IMR-90 (cell line): Measurements from ENCODE around the gene ZBED1. TPM values are rescaled to one million over a fixed set of nuclear protein-coding genes. Genes with fewer than 3 reads are reported as not detected.

Experiments used
- ATAC-seq: fragments of 200-7000 bp; cut with Tn5 transposase; 2 replicates; pipeline ENCODE4 v1.9.1; 2020; ENCODE audit warnings: low read depth, mild to moderate bottlenecking, moderate library complexity
- BruUV-seq: library from RNA; stranded (reverse); fragments of 400-500 nt; replicated peaks from 2 replicates; lab custom pipeline; 2021; lab: Mats Ljungman, UMichigan
- CTCF ChIA-PET: fragments of 300-600 bp; formaldehyde crosslinking; extraction: SDS; loops from one replicate; lab custom pipeline; 2021; ENCODE audit warnings: antibody characterized with exemption; lab: Yijun Ruan, JAX
- POLR2A ChIA-PET: fragments of 300-600 bp; sonication (Branson Sonifier 250); formaldehyde crosslinking; loops from one replicate; lab custom pipeline; 2022; ENCODE audit warnings: antibody characterized with exemption; ENCODE audit not compliant: unreplicated experiment; lab: Charles Lee
- DNase-seq: peaks from one replicate; pipeline ENCODE4 v3.0.0; 2013
- H2AFZ ChIP-seq: replicated peaks from 2 replicates; pipeline ENCODE3; 2013; ENCODE audit warnings: low read length, mild to moderate bottlenecking; ENCODE audit not compliant: poor library complexity
- H2AK5ac ChIP-seq: 2 replicates; pipeline ENCODE4 v1.6.1; 2013; ENCODE audit warnings: low read depth, low read length, inconsistent platforms
- H2AK9ac ChIP-seq: replicated peaks from 2 replicates; pipeline ENCODE3; 2013; ENCODE audit warnings: mild to moderate bottlenecking, low read depth, low read length, moderate library complexity; ENCODE audit not compliant: poor library complexity
- H2BK120ac ChIP-seq: 2 replicates; pipeline ENCODE4 v1.6.1; 2013; ENCODE audit warnings: low read depth, low read length, inconsistent platforms
- H2BK15ac ChIP-seq: 3 replicates; pipeline ENCODE4 v1.6.1; 2013; ENCODE audit warnings: low read depth, low read length, inconsistent platforms
- H2BK20ac ChIP-seq: 2 replicates; pipeline ENCODE4 v1.6.1; 2013; ENCODE audit warnings: low read depth, mild to moderate bottlenecking, inconsistent platforms, low read length, moderate library complexity
- H2BK5ac ChIP-seq: 2 replicates; pipeline ENCODE4 v1.6.1; 2013; ENCODE audit warnings: mild to moderate bottlenecking, low read depth, low read length, inconsistent platforms; ENCODE audit not compliant: poor library complexity, severe bottlenecking
- H3K14ac ChIP-seq: replicated peaks from 2 replicates; pipeline ENCODE4 v1.6.1; 2013; ENCODE audit warnings: low read depth, low read length, inconsistent platforms
- H3K18ac ChIP-seq: 2 replicates; pipeline ENCODE4 v1.6.1; 2013; ENCODE audit warnings: low read depth, low read length, control low read depth
- H3K23ac ChIP-seq: 2 replicates; pipeline ENCODE4 v1.6.1; 2013; ENCODE audit warnings: low read depth, low read length, inconsistent platforms
- H3K27ac ChIP-seq: 2 replicates; pipeline ENCODE4 v1.5.1; 2013; ENCODE audit warnings: mild to moderate bottlenecking, control low read depth, low read length; ENCODE audit not compliant: insufficient read depth
- H3K27me3 ChIP-seq: 2 replicates; pipeline ENCODE4 v1.6.1; 2013; ENCODE audit warnings: low read length; ENCODE audit not compliant: control insufficient read depth, insufficient read depth
- H3K36me3 ChIP-seq: 2 replicates; pipeline ENCODE4 v1.6.1; 2013; ENCODE audit warnings: low read length, mixed read lengths; ENCODE audit not compliant: control insufficient read depth, insufficient read depth
- H3K4ac ChIP-seq: 2 replicates; pipeline ENCODE4 v1.6.1; 2013; ENCODE audit warnings: low read depth, low read length, inconsistent platforms
- H3K4me1 ChIP-seq: 2 replicates; pipeline ENCODE4 v1.6.1; 2013; ENCODE audit warnings: low read length, mixed read lengths; ENCODE audit not compliant: control insufficient read depth, insufficient read depth
- H3K4me2 ChIP-seq: 2 replicates; pipeline ENCODE4 v1.6.1; 2013; ENCODE audit warnings: low read depth, mild to moderate bottlenecking, control low read depth, low read length, moderate library complexity
- H3K4me3 ChIP-seq: 2 replicates; pipeline ENCODE4 v1.5.1; 2013; ENCODE audit warnings: low read depth, mild to moderate bottlenecking, control low read depth, low read length, moderate library complexity; ENCODE audit not compliant: insufficient read depth
- H3K56ac ChIP-seq: 2 replicates; pipeline ENCODE4 v1.6.1; 2013; ENCODE audit warnings: low read length, inconsistent platforms; ENCODE audit not compliant: insufficient read depth; ENCODE audit errors: extremely low read depth
- H3K79me1 ChIP-seq, 2 experiments: 2 replicates each; pipeline ENCODE4 v1.6.1; 2013; ENCODE audit warnings: low read length in 2 of 2, inconsistent platforms in 1 of 2, low read depth in 1 of 2
- H3K9ac ChIP-seq: 2 replicates; pipeline ENCODE4 v1.6.1; 2013; ENCODE audit warnings: low read depth, low read length, control low read depth
- H3K9me1 ChIP-seq: 2 replicates; pipeline ENCODE4 v1.6.1; 2013; ENCODE audit warnings: low read length, inconsistent platforms; ENCODE audit not compliant: insufficient read depth
- H3K9me3 ChIP-seq: 2 replicates; pipeline ENCODE4 v1.6.1; 2013; ENCODE audit warnings: low read length; ENCODE audit not compliant: control insufficient read depth, insufficient read depth
- H4K20me1 ChIP-seq: 2 replicates; pipeline ENCODE4 v1.6.1; 2013; ENCODE audit warnings: low read length, inconsistent platforms; ENCODE audit not compliant: insufficient read depth
- H4K5ac ChIP-seq: 2 replicates; pipeline ENCODE4 v1.6.1; 2013; ENCODE audit warnings: mild to moderate bottlenecking, low read depth, low read length, control low read depth
- H4K8ac ChIP-seq, 2 experiments: 2 replicates each; pipeline ENCODE4 v1.6.1; 2013; ENCODE audit warnings: low read depth in 2 of 2, low read length in 2 of 2, control low read depth in 1 of 2, inconsistent platforms in 1 of 2
- H4K91ac ChIP-seq: 2 replicates; pipeline ENCODE4 v1.6.1; 2013; ENCODE audit warnings: low read depth, low read length, inconsistent platforms; ENCODE audit not compliant: insufficient read depth
- CEBPB ChIP-seq: IDR thresholded peaks from 2 replicates; pipeline ENCODE4 v1.6.1; 2012; ENCODE audit warnings: low read depth, low read length, improper control_type of control experiment
- POLR2A ChIP-seq: IDR thresholded peaks from 2 replicates; pipeline ENCODE4 v1.6.1; 2012; ENCODE audit warnings: mild to moderate bottlenecking, low read depth, low read length
- WGBS, 2 experiments: methylation state at CpG; one replicate each; pipeline versions ENCODE4 v1.1.5 to v1.1.7; 2013; ENCODE audit warnings: missing lambda C conversion rate in 2 of 2; ENCODE audit not compliant: insufficient read length in 1 of 2; ENCODE audit errors: extremely low coverage in 2 of 2; 5-methylcytosine and 5-hydroxymethylcytosine counted together
- dilution Hi-C: fragments of 300-500 bp; cut with HindIII; formaldehyde crosslinking; loops from one replicate; pipeline ENCODE4 v1.14.3; 2018; ENCODE audit warnings: low sequenced_read_pairs; ENCODE audit not compliant: unreplicated experiment
- in situ Hi-C: fragments of 300-500 bp; cut with MboI; formaldehyde crosslinking; loops from 3 replicates; pipeline ENCODE4 v1.14.3; 2019; ENCODE audit warnings: low sequenced_read_pairs, inconsistent platforms, mixed read lengths
- intact Hi-C: fragments of 100-400 bp; cut with micrococcal nuclease; formaldehyde crosslinking; loops from 2 replicates; pipeline ENCODE4 v1.10.0; 2022
- polyA plus RNA-seq, 3 experiments: library from polyadenylated mRNA; depleted of rRNA; stranded (reverse); fragments of >200 nt; gene quantifications; 2 replicates each; pipeline ENCODE4 v1.2.3, GENCODE V29; 2012; ENCODE audit warnings: low replicate concordance in 1 of 3
- total RNA-seq: library from RNA; depleted of rRNA; stranded (reverse); fragments of >200 nt; gene quantifications from 2 replicates; pipeline ENCODE4 v1.2.3, GENCODE V29; 2012
- TF ChIP-seq, protein P1 (sequence below): fragments of 150-350 bp; IDR thresholded peaks from 2 replicates; pipeline ENCODE4 v1.6.1; 2016; ENCODE audit warnings: low read depth, mild to moderate bottlenecking, low read length, moderate library complexity, borderline replicate concordance

The ZBED1 gene
- total and polyA plus RNA-seq, 2 of the 4 experiments (the other 2 are of a cell fraction), result 13.1 to 21.5 TPM

DNA sequence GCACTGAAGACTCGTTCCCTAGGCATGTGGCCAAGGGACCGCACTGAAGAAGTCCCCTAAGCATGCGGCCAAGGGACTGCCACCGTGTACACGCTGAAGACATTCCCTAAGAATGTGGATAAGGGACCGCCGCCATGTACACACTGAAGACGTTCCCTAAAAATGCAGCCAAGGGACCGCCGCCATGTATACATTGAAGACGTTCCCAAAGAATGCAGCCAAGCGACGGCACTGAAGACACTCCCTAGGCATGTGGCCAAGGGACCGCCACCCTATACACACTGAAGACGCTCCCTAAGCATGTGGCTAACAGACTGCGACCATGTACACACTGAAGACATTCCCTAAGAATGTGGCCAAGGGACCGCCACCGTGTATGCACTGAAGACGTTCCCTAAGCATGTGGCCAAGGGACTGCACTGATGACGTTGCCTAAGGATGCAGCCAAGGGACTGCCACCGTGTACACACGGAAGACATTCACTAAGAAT is 31.5 kb downstream of the ZBED1 start:
- dilution Hi-C loops (no loop called here), intact Hi-C loops (no loop called here), in situ Hi-C loops (no loop called here)
- Histone ChIP-seq H3K9ac (no peak overlapping the region), H3K4ac (no peak overlapping the region), H2BK15ac (no peak overlapping the region), H4K20me1 (peaks cover 43% of the 10 kb centered on the region), H3K18ac (no peak overlapping the region), H3K14ac (no peak overlapping the region), H2BK20ac (no peak overlapping the region), H3K9me3 (no peaks in the 10 kb centered on the region), H2AK5ac (no peak overlapping the region), H3K4me2 (no peak overlapping the region), H3K56ac (no peak overlapping the region), H4K5ac (no peak overlapping the region), H3K23ac (no peak overlapping the region), H2AFZ (no peak overlapping the region), H3K79me1 (peaks cover 53 to 69% of the 10 kb centered on the region in 2 experiments), H3K4me1 (no peaks in the 10 kb centered on the region), H3K36me3 (peaks cover 2% of the 10 kb centered on the region; the same call in 1 of the 2 replicates), H4K8ac (no peak overlapping the region), H3K9me1 (peaks cover 19% of the 10 kb centered on the region), H2BK5ac (no peak overlapping the region), H3K27me3 (no peaks in the 10 kb centered on the region), H3K27ac (no peak overlapping the region), H2BK120ac (no peak overlapping the region), H2AK9ac (no peak overlapping the region), H4K91ac (no peak overlapping the region), H3K4me3 (no peak overlapping the region)
- no TSS peak for BruUV-seq
- TF ChIP-seq, protein P1, sequence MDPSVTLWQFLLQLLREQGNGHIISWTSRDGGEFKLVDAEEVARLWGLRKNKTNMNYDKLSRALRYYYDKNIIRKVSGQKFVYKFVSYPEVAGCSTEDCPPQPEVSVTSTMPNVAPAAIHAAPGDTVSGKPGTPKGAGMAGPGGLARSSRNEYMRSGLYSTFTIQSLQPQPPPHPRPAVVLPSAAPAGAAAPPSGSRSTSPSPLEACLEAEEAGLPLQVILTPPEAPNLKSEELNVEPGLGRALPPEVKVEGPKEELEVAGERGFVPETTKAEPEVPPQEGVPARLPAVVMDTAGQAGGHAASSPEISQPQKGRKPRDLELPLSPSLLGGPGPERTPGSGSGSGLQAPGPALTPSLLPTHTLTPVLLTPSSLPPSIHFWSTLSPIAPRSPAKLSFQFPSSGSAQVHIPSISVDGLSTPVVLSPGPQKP, result no peak
- TF ChIP-seq POLR2A (no peak), CEBPB (no peak)
- WGBS, 2 experiments, result 90% methylated on average over 15 of the region's 22 CpGs; no CpG with 5 or more reads in 1 of the 2 experiments
- no peak for DNase-seq
- ChIA-PET POLR2A (no interaction called here), CTCF (no interaction called here)
- ATAC-seq, result no peak
